GF-D8 (cell line): ENCODE data around the gene CX3CL1.
"Not testable (repeated sequence)": the region's sequence is repeated elsewhere in the genome, so short reads cannot be mapped to it uniquely, and the experiment has no call there.

Experiments
- DNase-seq: peaks from one replicate; lab custom pipeline; 2025; lab: John Stamatoyannopoulos, UW

Gene CX3CL1

GRCh38 chr16:57382535-57383275, 10.4 kb downstream of the CX3CL1 start:
- DNase-seq, result no peak

- DNase-seq, result no peak
These were observed 11.3 kb downstream of the CX3CL1 start for GRCh38 chr16:57383276-57384247.

GRCh38 chr16:57384248-57385070, 12.2 kb downstream of the CX3CL1 start:
- DNase-seq, result no peak

- DNase-seq, result no peak
These were observed 12.8 kb downstream of the CX3CL1 start for GRCh38 chr16:57385083-57385482.

- DNase-seq, result no peak
These were observed 14.2 kb downstream of the CX3CL1 start for GRCh38 chr16:57386381-57386951.

GRCh38 chr16:57387598-57388354, 15.5 kb downstream of the CX3CL1 start:
- DNase-seq, result no peak

DNA sequence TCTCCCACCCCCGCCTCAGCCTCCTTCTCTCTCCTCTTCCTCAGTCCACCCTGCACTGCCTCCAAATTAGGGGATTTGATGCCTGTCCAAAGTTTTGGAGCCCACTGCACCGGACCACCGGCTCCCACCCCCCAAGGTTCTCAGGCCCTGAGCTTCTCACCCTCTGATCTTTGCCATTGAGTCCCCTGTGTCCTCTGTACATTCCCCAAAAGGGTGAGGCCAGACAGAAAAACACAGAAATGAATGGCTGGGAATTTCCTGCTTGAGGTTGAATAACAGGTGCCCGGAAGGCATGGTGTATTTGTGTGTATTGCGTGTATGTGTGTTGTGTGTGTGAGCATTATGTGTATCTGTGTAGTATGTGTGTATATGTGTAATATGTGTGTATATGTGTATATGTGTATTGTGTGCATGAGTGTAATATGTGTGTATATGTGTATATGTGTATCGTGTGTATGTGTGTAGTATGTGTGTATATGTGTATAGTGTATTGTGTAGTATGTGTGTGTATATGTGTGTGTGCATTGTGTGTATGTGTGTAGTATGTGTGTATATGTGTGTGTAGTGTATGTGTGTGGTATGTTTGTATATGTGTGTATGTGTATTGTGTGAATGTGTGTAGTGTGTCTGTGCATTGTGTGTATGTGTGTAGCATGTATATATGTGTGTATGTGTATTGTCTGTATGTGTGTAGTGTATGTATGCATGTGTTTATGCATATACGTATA, 16.2 kb downstream of the CX3CL1 start:
- DNase-seq, result no peak

- no peak for DNase-seq
These were observed 16.8 kb downstream of the CX3CL1 start for GRCh38 chr16:57389087-57389468.

- DNase-seq, result no peak
These were observed 18.5 kb downstream of the CX3CL1 start for GRCh38 chr16:57390636-57391295.

- no peak for DNase-seq
These were observed 19.0 kb downstream of the CX3CL1 start for GRCh38 chr16:57391300-57391699.

DNA sequence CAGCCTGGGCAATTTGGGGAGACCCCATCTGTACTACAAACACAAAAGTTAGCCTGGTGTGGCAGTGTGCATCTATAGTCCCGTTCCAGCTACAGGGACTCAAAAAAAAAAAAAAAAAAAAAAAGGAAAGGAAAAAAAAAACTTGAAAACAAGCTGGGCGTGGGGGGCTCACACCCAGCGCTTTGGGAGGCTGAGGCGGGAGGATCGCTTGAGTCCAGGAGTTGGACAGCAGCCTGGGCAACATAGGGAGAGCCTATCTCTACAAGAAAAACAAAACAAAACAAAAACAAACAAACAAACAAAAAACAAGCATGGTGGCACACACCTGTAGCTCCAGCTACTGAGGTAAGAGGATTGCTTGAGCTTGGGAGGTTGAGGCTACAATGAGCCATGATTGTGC, 19.4 kb downstream of the CX3CL1 start:
- DNase-seq, result no peak

DNA sequence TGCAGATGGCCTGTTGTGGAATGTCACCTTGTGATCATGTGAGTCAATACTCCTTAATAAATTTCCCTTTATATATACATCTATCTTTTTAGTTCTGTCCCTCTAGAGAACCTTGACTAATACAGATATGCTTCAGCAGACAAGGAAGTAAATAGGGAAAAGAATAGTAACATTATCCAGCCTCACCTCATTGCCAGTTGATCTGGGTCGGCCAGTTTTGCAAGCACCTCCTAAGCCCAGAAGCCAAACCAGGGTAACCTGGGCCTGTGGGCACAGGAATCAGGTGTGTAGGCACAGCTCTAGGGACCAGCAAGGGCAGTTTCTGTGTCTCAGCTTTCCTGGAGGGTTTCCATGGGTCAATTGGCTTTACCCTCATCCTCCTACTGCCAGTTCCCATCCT, 20.4 kb downstream of the CX3CL1 start:
- DNase-seq, result no peak

- DNase-seq, result no peak
These were observed 22.2 kb downstream of the CX3CL1 start for GRCh38 chr16:57394444-57394843.

GRCh38 chr16:57395026-57395425, 22.7 kb downstream of the CX3CL1 start:
- no peak for DNase-seq

DNA sequence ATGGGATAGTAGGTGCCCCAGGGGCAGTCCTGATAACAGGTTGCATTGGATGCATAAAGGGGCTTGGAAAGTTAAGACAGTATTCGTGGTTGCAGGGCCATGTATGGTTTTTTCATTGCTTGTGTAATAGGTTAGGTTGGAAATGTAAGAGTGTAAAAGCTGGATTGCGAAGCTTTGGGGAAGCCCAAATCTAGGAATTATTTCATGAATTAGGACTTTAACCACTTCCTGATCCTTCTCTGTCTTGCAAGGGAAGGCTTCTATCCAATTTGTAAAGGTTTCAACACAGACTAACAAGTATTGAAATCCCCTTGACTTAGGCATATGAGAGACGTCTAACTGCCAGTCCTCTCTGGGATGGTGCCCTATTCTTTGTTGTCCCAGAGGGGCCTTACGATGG, 24.5 kb downstream of the CX3CL1 start:
- DNase-seq, result no peak

DNA sequence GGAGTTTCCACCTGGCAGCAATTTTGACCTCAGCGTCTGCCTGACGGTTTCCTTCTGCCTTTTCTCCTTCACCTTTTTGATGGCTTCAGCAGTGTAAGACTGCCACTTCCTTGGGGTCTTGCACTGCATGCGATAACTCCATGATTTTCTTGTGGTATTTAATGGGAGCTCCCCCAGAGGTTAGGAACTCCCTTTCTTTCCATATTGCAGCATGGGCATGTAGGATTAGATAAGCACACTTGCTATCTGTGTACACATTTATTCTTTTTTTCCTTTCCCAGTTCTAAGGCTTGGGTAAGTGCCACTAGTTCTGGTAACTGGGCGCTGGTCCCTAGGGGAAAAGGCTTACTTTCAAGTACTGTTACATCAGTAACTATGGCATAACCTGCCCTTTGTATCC, 25.2 kb downstream of the CX3CL1 start:
- DNase-seq, result not testable (repeated sequence)

- no peak for DNase-seq
These were observed 29.8 kb downstream of the CX3CL1 start for GRCh38 chr16:57401943-57402640.

DNA sequence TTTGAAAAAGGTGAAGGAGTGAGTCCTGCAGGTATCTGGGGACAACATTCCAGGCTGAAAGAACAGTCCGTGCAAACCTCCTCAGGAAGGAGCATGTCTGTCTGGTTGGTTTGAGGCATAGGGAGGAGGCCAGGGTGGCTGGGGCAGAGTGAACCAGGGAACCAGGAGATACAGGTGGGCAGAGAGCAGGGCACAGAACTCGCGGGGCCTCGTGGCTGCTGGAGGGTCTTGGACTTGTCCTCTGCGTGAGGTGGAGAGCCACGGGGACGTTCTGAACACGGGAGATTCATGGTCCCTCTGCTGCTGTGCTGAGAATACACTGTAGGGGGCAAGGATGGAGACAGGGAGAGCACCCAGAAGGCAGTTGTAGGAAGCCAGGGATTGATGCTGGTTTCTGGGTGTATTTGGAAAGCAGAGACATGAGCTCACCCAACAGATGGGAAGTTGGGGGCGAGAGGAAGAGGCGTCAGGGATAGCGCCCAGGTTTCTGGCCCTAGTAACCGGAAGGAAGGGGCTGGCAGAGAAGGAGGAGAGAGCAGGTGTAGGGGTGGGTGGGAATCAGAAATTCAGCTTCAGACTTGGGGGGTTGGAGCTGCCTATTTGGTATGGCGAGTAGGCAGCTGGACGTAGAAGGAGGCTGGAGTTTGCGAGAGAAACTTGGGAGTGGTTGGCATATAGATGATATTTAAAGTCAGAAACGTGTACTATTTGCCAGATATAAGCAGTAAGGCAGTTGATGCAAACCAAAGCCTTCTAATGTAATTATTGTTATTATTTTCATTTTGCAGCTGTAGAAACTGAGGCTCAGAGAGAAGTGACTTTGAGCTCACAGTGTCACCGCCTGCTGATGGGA, 31.9 kb downstream of the CX3CL1 start, which contains the start of gene CCL17:
TSS of gene CCL17 (plus strand) at position 803 of the 853 bp plus-strand sequence. CDS start 9,166 bp downstream, outside the sequence.
- no peak for DNase-seq
